ENCODE measurements around the gene CTDP1.

CTDP1 gene

DNA sequence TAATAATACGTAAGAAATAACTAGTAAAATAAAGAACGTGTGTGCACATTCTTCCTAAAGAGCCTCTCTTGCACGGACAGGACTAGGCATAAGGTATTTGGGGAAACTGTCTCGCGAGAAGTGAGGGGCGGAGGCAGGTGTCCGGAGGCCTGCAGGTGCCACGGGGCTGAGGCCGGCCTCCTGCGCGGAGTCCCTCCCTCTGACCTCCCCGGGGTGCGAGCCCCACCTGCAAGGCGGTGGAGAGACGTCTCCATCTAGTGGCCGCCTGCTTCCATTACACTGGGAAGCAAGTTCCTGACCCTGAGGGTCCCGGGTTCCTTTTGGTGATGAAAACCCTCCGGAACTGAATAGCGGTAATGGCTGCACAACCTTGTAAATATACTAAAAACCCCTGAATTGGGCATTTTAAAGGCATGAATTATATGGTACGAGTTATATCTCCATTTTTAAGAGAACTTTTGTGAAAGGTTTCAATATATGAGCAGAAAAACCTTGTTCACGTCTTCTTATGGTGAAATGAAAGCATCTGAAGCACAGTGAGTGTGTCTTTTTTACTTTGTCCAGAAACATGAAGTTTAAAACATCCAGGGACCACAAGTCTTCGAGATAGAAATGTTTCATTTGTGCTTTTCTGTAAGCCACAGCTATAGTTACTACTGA is 35.5 kb upstream of the CTDP1 start:
- DNase-seq (ENCODE audit: low read depth in 1 of 2, low spot score in 1 of 2) = peak; percentile 42 to 48

DNA sequence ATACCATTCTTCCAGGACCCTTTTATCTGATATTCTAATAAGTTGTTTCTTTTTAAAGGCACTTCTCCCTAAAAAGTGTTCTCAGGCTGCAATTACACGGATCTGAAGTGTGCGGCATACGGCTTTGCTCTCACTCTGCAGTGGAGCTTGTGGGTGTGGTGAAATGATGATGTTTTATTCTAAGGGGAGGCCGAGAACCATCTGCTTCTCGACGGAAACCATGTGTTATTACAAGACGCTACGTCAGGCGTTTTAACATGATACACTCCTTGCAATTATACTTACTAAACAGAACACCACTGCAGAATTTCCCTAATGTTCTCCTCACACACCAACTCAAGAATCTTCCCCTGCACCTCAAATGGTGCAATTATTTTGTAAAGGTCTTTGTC is 34.9 kb upstream of the CTDP1 start:
- DNase-seq (ENCODE audit: low read depth in 1 of 2, low spot score in 1 of 2) = no peak

DNA sequence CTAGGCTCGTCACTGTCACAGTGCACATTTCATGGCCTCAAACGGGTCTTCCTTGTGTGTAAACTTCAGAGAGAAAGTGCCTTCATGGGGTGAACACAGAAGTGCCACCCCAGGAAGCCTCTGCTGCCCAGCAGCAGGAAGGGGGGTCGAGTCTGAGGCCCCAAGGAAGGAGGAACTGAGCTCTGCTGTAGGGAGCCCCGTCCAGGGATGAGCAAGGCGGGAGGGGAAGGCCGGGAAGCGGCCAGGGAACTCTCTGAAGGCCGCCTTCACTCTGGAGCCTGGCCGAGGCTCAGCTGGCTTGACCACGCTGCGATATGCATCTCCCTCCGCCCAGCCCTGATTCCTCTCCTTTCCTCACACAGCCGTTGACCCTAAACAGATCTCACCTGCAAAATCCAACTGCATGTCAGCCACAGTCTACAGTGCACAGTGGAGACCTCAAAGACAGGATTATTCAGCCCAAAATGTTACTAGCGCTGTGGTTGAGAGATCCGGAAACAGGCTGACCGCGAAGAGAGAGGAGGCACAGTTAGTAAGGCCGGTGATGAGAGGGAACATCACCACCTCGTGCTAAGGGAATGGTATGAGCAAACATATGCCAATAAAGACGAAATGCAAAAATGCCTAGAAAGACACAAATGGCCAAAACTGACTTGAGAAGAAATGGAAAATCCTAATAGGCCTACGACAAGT is 34.2 kb upstream of the CTDP1 start:
- no peak for DNase-seq (ENCODE audit: low read depth in 1 of 2, low spot score in 1 of 2)

DNA sequence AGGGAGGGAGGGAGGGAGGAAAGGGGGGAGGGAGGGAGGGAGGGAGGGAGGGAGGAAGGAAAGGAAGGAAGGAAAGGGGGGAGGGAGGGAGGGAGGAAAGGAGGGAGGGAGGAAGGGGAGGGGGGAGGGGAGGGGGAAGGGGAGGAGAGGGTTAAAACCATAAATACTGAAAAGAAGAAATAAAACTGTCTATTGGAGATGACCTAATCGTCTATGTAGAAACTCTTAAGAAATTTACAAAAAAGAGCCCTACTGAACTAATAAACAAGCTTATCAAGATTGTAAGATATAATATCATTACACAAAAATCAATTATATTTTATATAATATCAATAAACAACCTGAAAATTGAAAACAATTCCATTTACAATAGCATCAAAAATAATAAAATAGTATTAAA is 32.3 kb upstream of the CTDP1 start:
- DNase-seq (ENCODE audit: low read depth in 1 of 2, low spot score in 1 of 2) = no peak

DNA sequence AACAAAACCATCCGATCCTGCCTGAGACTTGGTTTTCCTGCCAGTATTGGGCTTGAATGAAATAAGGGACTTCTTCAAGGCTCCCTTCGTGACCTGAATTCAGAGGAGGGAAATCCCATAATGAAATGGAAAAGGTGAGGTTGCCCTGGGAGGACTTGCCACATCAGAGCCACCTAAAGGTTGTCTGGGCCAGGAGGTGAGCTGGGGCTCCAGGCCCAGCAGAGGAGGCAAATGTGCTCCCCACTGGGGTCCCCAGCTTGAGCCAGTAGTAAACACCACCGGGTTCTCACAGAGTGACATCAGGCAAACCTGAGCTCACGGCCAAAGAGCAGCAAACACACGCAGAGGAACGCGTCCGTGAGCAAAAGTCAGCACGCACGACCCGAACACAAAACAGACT is 28.6 kb upstream of the CTDP1 start:
- DNase-seq (ENCODE audit: low read depth in 1 of 2, low spot score in 1 of 2) = no peak

DNA sequence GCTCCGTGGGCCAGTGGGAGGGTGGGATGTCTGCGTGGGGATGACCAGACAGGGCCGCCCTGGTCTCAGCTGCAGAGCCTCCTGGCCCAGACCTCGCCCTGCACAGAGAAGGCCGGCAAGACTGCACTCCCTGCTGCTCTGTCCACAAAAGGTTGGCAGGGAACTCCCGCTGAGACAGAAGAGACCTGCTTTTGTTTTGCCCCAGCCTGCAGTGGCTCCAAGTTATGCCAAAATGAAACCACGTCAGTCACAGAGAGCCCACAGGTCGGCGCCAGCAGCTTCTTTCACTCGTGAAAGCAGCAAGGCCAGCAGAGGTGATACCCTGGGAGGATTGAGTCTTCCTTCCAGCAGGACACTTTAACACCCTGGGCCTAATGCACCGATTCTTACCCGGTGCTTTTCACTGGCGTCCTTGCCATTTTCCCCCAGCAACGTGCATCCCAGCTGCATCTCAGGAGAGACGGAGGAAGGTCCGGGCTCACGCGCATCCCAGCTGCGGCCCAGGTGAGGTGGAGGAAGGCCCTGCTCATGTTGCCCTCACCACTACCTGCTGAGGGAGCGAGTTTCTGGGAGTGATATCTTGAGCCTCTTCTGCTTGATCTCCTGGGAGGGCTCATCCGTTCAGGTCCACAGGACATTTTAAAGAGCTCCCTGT is 22.1 kb upstream of the CTDP1 start:
- DNase-seq (ENCODE audit: low read depth in 1 of 2, low spot score in 1 of 2) = no peak

DNA sequence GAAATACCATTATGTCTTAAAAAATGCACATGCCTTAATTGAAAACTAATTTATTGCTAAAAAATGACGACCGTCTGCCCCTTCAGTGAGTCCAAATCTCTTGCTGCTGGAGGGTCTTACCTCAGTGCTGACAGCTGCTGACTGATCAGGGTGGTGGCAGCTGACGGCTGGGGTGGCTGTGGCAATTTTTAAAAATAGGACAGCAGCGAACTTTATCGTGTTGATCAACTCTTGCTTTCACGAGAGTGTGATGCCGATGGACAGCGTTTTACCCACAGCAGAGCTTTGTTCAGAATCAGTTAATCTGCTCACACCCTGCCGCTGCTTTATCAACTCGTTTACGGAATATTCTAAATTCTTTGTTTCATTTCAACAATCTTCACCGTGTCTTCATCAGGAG is 21.2 kb upstream of the CTDP1 start:
- DNase-seq (ENCODE audit: low read depth in 1 of 2, low spot score in 1 of 2) = no peak

DNA sequence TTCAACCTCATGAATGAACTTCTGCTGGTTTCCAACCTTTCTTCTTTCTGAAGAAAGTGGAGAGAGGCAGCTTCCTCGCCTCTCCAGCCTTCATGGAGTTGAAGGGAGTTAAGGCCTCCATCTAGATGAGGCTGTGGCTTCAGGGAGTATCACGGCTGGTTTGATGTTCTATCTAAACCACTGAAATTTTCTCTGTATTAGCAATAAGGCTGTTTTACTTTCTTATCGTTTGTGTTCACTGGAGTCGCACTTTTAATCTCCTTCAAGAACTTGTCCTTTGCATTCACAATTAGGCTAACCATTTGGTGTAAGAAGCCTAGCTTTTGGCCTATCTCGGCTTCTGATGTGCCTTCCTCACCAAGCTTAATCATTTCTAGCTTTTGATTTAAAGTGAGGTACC is 19.9 kb upstream of the CTDP1 start:
- no peak for DNase-seq (ENCODE audit: low read depth in 1 of 2, low spot score in 1 of 2)

DNA sequence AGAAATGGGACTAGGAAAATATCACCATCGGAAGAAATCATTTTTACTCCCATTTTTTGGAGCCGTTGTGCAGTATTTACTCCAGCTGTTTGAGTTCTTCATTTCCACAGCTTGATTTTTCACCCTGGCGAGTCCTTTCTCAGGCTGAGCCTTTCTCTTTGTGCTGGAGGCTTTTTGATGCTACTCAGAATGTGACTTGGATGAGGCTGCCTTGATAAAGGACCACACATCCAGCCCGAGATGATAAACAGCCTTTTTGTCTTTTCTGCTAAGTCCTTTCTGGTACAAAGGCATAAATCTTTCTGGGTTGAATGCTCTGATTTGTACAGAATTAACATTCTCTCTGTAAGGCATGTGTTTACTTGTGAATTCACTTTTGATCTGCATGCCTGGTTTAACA is 17.6 kb upstream of the CTDP1 start:
- DNase-seq (ENCODE audit: low read depth in 1 of 2, low spot score in 1 of 2) = no peak

DNA sequence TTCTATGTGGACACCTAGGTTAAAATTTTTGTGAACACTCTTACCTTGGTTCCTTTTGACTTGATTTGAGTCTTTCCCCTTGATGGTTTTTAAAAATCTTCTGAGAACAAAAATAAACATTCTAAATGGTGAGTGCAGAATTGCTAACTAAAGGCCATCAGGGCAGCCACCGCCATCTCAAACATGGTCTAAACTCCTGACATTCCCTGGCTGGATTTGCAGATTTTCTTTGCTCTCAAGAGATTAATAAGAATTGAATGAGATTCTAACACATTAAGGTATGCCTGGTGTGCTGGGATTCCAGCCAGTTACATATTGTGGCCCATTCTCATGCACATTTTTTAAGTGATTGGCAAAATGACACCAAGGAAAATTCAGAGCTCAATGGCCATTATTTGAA is 17.2 kb upstream of the CTDP1 start:
- no peak for DNase-seq (ENCODE audit: low read depth in 1 of 2, low spot score in 1 of 2)

DNA sequence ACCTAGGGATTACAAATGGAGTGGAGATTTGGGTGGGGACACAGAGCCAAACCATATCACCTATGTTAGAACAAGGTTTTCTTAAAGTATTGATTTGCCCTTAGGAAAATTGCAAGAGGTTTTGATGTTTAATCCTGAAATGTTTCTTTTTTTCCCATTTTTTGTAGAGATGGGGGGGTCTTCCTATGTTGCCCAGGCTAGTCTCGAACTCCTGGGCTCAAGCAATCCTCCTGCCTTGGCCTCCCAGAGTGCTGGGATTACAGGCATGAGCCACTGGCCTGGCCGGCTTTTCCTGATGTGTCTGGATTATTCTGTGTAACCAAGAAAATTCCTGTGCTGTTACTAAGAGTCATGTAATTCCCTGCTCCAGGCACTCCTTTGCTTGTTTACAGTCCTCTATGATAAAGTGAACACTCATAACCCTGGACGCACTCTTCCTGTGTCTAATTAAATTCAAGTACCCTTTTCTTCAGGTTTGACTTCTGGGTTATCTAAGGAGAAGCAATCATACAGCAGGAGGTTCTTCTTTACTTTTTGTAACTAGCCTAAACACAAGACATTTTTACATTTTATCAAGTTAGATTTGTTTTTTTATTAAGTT is 15.0 kb upstream of the CTDP1 start:
- no peak for DNase-seq (ENCODE audit: low read depth in 1 of 2, low spot score in 1 of 2)

DNA sequence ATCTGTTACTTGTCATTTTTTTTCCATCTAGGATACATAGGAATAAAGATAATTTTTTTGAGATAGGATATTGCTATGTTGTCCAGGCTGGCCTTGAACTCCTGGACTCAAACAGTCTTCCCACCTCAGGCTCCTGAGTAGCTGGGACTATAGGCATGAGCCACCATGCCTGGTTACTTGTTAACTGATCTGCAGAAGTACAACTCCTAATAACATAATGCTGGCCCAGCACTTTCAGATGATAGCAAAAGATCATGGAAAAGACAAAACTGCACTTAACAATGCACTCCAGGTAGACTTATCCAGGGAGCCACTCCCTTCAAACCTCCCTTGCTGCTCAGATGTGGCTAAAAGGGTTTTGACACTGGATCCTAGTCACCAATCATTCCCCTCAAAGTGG is 11.4 kb upstream of the CTDP1 start:
- DNase-seq (ENCODE audit: low read depth in 1 of 2, low spot score in 1 of 2) = no peak

DNA sequence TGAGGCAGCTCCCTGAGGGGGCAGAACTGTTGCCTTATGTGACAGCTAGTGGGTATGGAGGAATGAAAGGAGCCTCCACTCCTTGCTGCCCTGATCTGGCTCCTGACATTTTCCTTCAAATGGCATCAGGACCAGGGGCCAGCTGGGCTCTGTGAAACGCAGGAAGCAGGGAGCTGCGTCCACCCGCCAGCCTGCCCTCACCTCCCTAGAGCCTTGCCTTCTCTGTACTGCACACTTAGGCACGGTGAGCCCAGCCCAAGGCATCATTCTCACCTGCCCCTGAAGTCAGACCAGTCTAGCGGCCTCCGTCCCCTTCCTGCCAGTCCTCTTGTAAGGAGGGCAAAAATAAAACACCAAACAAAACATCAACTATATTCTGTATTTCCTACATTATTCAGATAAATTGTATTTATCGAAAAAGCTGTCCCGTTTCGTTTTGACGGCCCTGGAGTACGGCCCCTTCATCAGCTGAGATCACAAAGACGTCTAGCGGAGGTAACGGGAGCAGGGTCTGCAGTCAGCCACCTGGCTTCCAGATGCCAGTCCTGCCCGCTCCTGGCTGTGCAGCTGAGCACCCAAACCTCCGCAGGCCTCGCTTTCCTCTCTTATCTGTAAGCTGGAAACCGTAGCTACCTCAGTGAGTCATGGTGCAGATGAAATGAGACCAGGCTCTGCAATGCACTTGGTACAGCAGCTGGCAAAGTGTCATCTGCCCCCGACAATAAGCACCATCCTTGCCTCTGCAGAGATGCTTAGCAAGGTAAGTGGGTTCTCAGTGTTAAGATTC is 6.9 kb upstream of the CTDP1 start:
- DNase-seq (ENCODE audit: low read depth in 1 of 2, low spot score in 1 of 2) = no peak

DNA sequence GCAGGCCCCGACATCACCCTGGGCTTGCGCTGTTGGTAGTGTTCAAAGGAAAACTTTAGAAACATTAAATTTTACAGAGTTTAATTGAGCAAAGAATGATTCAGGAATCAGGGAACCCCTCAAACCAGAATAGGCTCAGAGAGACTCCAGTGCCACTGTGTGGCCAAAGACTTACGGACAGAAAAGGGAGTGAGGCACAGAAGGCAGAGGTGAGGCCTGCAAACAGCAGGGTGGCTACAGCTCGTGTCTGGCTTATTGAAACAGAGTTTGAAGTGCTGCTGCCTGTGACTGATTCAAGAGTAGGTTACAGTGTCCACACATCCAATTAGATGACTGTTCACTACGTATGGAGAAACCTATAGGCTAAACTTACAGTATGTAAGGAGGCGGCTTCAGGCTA is 2.4 kb upstream of the CTDP1 start:
- DNase-seq (ENCODE audit: low read depth in 1 of 2, low spot score in 1 of 2) = no peak

DNA sequence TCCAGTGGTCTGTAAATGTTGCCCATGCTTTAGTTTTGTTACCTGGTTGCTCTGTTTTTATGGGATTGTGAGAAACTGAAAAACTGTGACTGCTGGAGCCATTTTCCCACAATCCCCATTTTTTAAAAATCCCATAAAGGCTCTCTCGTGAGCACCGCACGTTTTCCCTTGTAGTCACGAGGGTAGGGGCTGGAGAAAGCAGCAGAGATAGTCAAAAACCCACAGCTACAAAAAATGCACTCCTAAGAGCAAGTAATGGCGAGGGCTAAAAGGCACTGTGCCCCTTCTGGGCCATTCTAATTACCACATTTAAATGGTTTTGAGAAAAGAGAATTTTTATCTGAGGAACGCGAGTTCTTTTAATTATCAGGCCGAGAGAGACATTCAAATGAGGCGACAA is 1.8 kb upstream of the CTDP1 start:
- no peak for DNase-seq (ENCODE audit: low read depth in 1 of 2, low spot score in 1 of 2)

DNA sequence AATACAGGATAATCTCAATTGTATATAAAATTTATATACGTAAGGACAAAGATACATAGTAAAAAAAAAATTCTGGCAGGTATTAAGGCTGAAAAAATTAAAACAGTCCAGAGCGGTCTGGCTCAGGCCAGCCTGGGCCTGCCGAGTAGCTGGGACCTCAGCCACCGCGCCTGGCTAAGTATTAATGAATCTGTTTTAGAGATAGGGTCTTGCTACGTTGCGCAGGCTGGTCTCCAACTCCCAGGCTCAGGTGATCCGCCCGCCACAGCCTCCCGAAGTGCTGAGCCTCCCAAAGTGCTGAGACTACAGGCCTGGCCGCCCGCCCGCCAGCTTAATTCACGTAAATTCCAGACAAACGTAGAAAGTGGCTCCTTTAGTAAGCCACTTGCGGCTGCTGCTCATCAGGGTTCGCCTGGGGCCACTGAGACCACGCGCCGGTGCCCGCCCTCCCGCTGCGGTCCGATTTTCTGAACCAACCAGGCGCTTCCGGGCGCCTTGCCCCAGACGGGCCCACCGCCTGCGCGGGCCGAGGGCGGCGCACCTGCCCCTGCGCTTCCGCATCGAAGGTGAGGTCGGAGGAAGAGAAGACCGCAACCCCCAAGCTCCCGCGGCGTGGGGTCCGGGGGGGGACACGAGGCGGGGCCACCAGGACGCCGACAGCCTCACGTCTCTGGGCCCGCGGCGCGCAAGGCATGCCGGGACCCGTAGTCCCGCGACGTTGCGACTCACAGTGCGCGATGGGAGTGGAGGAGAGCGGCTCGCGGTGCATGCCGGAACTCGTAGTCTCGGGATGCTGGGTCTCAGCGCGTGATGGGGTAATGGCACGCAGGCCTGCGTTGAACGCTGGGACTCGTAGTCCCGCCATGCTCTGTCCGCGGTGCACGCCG is 695 bp upstream of the CTDP1 start:
- DNase-seq (ENCODE audit: low read depth in 1 of 2, low spot score in 1 of 2) = peak; percentile 94 to 97

DNA sequence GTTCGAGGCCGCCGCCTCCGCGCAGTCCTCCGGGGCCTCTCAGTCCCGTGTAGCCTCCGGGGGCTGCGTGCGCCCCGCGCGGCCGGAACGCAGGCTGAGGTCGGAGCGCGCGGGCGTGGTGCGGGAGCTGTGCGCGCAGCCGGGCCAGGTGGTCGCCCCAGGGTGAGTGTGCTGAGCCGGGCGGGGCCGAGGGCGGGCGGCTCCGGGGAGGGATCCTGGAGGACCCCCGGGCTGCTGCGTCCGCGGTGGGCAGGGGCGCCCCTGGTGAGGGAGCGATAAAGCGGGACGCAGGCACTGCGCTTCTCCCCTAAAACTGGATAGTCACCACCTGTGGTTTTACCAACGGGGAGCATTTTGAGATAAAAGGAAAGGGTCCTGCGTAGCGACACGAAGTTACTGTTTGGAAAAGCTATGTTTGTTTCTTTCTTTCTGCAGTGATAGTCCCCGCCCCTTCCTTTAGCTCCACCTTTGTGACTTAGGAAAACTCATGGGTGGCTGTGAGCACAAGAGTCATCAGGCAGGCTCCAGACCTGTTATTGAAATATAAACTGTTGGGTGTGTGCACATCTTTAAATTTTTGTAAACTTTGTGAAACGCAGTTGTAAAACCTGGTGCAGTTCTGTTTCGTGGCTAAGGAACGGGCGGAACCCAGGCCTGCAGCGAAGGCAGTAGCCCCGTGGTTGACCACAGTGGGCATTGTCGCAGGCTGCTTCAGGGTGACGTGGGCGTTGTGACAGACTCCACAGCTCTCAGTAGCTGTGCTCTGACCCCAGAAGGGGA is 687 bp downstream of the CTDP1 start:
- no peak for DNase-seq (ENCODE audit: low read depth in 1 of 2, low spot score in 1 of 2)

DNA sequence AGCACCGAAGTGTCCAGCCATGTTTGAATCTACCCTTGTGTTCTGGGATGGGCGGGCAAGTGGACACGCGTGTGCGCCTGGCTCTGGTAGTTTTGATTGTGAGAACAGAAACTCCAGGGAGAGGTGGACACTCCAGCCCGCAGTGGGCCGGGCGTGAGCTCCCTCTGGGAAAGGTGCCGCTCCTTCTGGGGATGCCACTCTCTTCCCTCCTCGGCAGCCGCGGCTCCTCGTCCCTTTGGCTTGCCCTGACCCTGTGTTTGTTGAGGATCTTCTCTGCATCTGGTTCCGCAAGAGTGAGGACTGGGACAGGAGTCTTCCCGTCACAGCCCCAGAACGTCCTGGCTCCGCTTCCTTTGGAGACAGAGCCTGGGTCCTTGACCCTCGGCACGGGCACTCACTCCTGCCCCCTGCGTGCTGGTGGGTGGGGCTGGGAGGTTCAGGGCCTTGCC is 1.3 kb downstream of the CTDP1 start:
- no peak for DNase-seq (ENCODE audit: low read depth in 1 of 2, low spot score in 1 of 2)

DNA sequence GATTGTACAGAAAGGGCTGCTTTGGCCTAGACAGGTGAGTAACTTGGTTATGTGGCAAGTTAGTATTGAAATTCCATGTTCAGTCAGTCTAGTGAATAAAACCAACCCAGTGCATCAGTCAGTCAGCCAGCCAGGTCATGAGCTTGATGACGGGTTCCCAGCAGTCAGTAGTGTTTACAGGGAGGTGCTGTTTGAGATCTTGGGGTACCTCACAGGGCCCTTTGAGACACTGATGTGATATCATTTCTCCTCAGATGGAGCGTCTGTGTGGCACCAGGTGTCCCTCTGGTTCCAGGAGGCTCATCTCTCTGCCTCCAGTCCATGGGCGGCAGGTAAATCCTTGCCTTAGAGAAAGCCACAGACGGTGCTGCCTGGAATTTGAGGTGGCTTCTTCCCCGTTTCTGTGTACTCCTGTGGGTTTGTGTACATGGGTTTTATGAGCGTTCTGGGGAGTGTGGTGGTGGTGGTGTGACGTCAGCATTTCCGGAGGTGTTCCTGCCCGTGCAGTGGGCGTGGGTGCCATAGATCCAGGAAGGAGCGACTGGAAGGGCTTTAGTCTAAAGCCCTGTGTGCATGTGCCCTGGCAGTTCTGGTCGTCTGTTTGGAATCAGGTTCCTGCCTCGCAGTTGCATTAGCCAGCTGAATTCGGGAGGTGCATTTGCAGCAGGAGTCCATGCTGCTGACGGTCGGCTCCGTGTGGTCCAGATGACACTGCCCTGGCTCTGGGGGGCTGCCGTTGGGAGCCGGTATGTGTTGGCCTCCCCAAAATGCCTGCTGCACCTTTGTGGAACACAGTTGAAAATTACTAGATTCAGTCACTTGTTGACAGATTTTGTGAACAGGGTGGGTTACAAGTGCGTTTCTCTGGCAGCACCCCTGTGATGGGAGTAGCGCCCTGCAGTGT is 2.1 kb downstream of the CTDP1 start:
- peak in 1 of 2 donors; percentile 49 for DNase-seq (ENCODE audit: low read depth in 1 of 2, low spot score in 1 of 2)

Data from stimulated activated CD4-positive, alpha-beta T cell treated with anti-CD3 and anti-CD28 coated beads, Interleukin-15, amount 100 ng/mL, for 1 hour (primary cell).